Prostate gland (tissue), 2 donors: ENCODE results near the gene ABLIM3. TPM values are rescaled to one million over a fixed set of nuclear protein-coding genes. Genes with fewer than 3 reads are reported as not detected.

ENCODE experiments used
- DNase-seq: peaks from one replicate; pipeline ENCODE4 v3.0.0-alpha.2; 2019; ENCODE audit warnings: low spot score
- H3K27ac ChIP-seq, 2 donors: fragments of 200-600 bp; sonication (generic); 2 replicates each; pipeline ENCODE4 v1.5.1; 2017 to 2019
- H3K27me3 ChIP-seq: fragments of 200-600 bp; sonication (generic); replicated peaks from 2 replicates; pipeline ENCODE4 v1.5.1; 2019; ENCODE audit not compliant: insufficient read depth
- H3K36me3 ChIP-seq, 2 donors: fragments of 200-600 bp; sonication (generic); 1 replicate in 1 of 2; 2 replicates in 1 of 2; pipeline versions ENCODE4 v1.5.1 to v1.8.1; 2017 to 2019
- H3K4me1 ChIP-seq: fragments of 200-600 bp; sonication (generic); replicated peaks from 2 replicates; pipeline ENCODE4 v1.5.1; 2019
- H3K4me3 ChIP-seq, 2 donors: fragments of 200-600 bp; sonication (generic); 2 replicates each; pipeline ENCODE4 v1.5.1; 2017 to 2019
- H3K9me3 ChIP-seq: fragments of 200-600 bp; sonication (generic); 2 replicates; pipeline ENCODE4 v1.5.1; 2017
- CTCF ChIP-seq, 4 experiments: fragments of 200-600 bp in 2 of 4; fragments of 450-650 bp in 2 of 4; sonication (generic) in 2 of 4; IDR thresholded peaks; 1 replicate in 3 of 4; 2 replicates in 1 of 4; pipeline ENCODE4 v1.5.1; 2016 to 2019; ENCODE audit warnings: antibody characterized with exemption in 4 of 4, mild to moderate bottlenecking in 2 of 4, moderate library complexity in 2 of 4
- POLR2A ChIP-seq: fragments of 450-650 bp; IDR thresholded peaks from one replicate; pipeline ENCODE4 v1.6.1; 2016; ENCODE audit warnings: antibody characterized with exemption, mild to moderate bottlenecking
- POLR2AphosphoS5 ChIP-seq: sonication (generic); formaldehyde crosslinking; IDR thresholded peaks from one replicate; pipeline ENCODE4 v1.6.1; 2017; ENCODE audit warnings: antibody characterized with exemption
- WGBS: methylation state at CpG from one replicate; pipeline ENCODE4 v1.1.5; 2018; 5-methylcytosine and 5-hydroxymethylcytosine counted together
- intact Hi-C: fragments of 100-400 bp; cut with DNase I; formaldehyde crosslinking; loops from one replicate; pipeline ENCODE4 v1.14.2; 2022
- total RNA-seq, 2 donors: library from RNA; depleted of rRNA; stranded (reverse); fragments of >200 nt; gene quantifications; one replicate each; pipeline ENCODE4 v1.1.0, GENCODE V29; 2016

Gene ABLIM3
- total RNA-seq, 2 donors from 2014 or later: 9.0 to 11.7 TPM

- Histone ChIP-seq H3K27ac (no peak overlapping the region), H3K4me1 (no peaks in the 10 kb centered on the region), H3K27me3 (no peaks in the 10 kb centered on the region), H3K4me3 (no peak overlapping the region), H3K9me3 (no peaks in the 10 kb centered on the region), H3K36me3 (no peaks in the 10 kb centered on the region)
- no peak for TF ChIP-seq POLR2AphosphoS5
- TF ChIP-seq POLR2A: no peak
- no peak for TF ChIP-seq CTCF (IDR thresholded peaks at IDR 0.05)
- intact Hi-C loops: no loop called here
- DNase-seq: no peak
- WGBS: 22% methylated on average over 5 of the region's 5 CpGs
Observed at GRCh38 chr5:149150457-149150856, 9.2 kb downstream of the ABLIM3 start.

- Histone ChIP-seq H3K4me1 (no peaks in the 10 kb centered on the region), H3K4me3 (no peak overlapping the region), H3K27ac (no peak overlapping the region), H3K9me3 (no peaks in the 10 kb centered on the region), H3K27me3 (no peaks in the 10 kb centered on the region), H3K36me3 (no peaks in the 10 kb centered on the region)
- WGBS: 90% methylated on average over 3 of the region's 3 CpGs
- TF ChIP-seq CTCF (IDR thresholded peaks at IDR 0.05) (peak in 1 of 4 experiments; percentile 16), POLR2AphosphoS5 (no peak), POLR2A (no peak)
- intact Hi-C loops: no loop called here
- no peak for DNase-seq
Observed at GRCh38 chr5:149151717-149152116, 10.4 kb downstream of the ABLIM3 start.

- no peak overlapping the region for H3K27ac ChIP-seq
- H3K9me3 ChIP-seq: no peaks in the 10 kb centered on the region
- no peak for TF ChIP-seq POLR2AphosphoS5
- no peak for TF ChIP-seq CTCF (IDR thresholded peaks at IDR 0.05)
- TF ChIP-seq POLR2A: no peak
- intact Hi-C loops: no loop called here
- H3K36me3 ChIP-seq: no peaks in the 10 kb centered on the region
- 86% methylated on average over 2 of the region's 2 CpGs for WGBS
- H3K27me3 ChIP-seq: no peaks in the 10 kb centered on the region
- H3K4me3 ChIP-seq: no peak overlapping the region
- no peaks in the 10 kb centered on the region for H3K4me1 ChIP-seq
- DNase-seq: no peak
Observed at GRCh38 chr5:149152317-149152746, 11.0 kb downstream of the ABLIM3 start.

- TF ChIP-seq POLR2A: no peak
- TF ChIP-seq POLR2AphosphoS5: no peak
- no peak for TF ChIP-seq CTCF (IDR thresholded peaks at IDR 0.05)
- WGBS: 97% methylated on average over 4 of the region's 4 CpGs
- no peak overlapping the region for H3K4me3 ChIP-seq
- H3K27me3 ChIP-seq: no peaks in the 10 kb centered on the region
- no peak for DNase-seq
- intact Hi-C loops: no loop called here
- H3K4me1 ChIP-seq: no peaks in the 10 kb centered on the region
- no peak overlapping the region for H3K27ac ChIP-seq
- H3K9me3 ChIP-seq: no peaks in the 10 kb centered on the region
- H3K36me3 ChIP-seq: no peaks in the 10 kb centered on the region
Observed at GRCh38 chr5:149153193-149153750, 12.0 kb downstream of the ABLIM3 start.
